GM23338 (cell line): ENCODE data around the gene ASXL2. TPM values are rescaled to one million over a fixed set of nuclear protein-coding genes. Genes with fewer than 3 reads are reported as not detected.

Source experiments
- ATAC-seq: fragments of 200-7000 bp; cut with Tn5 transposase; 3 replicates; pipeline ENCODE4 v1.9.1; 2020
- DNase-seq: peaks from one replicate; pipeline ENCODE4 v3.0.0-alpha.2; 2015; ENCODE audit warnings: low spot score
- H2AFZ ChIP-seq: fragments of 200-600 bp; sonication (generic); 2 replicates; pipeline ENCODE4 v1.8.0; 2016; ENCODE audit warnings: antibody characterized with exemption, mild to moderate bottlenecking, moderate library complexity
- H3F3A ChIP-seq: fragments of 200-600 bp; sonication (generic); replicated peaks from 2 replicates; pipeline ENCODE4 v1.8.0; 2017; ENCODE audit warnings: antibody characterized with exemption, mixed run types, low read depth
- H3K27ac ChIP-seq: fragments of 200-600 bp; sonication (generic); 2 replicates; pipeline ENCODE4 v1.6.1; 2016; ENCODE audit warnings: low read depth
- H3K27me3 ChIP-seq: fragments of 200-600 bp; sonication (generic); 2 replicates; pipeline ENCODE4 v1.8.0; 2016; ENCODE audit warnings: mild to moderate bottlenecking, mixed run types, moderate library complexity; ENCODE audit not compliant: insufficient read depth
- H3K36me3 ChIP-seq: fragments of 200-600 bp; sonication (generic); 2 replicates; pipeline ENCODE4 v1.8.0; 2016; ENCODE audit warnings: mild to moderate bottlenecking; ENCODE audit not compliant: insufficient read depth
- H3K4me1 ChIP-seq: fragments of 200-600 bp; sonication (generic); 2 replicates; pipeline ENCODE4 v1.8.0; 2016; ENCODE audit warnings: mild to moderate bottlenecking, moderate library complexity; ENCODE audit not compliant: insufficient read depth
- H3K4me2 ChIP-seq: fragments of 200-600 bp; sonication (generic); 2 replicates; pipeline ENCODE4 v1.7.1; 2017; ENCODE audit warnings: mixed run types
- H3K4me3 ChIP-seq: fragments of 200-600 bp; sonication (generic); 2 replicates; pipeline ENCODE4 v1.6.1; 2016; ENCODE audit warnings: mixed run types
- H3K79me2 ChIP-seq: fragments of 200-600 bp; sonication (generic); replicated peaks from 2 replicates; pipeline ENCODE4 v1.8.0; 2017; ENCODE audit warnings: mild to moderate bottlenecking; ENCODE audit not compliant: insufficient read depth
- H3K9me2 ChIP-seq: fragments of 200-600 bp; sonication (generic); 2 replicates; pipeline ENCODE4 v1.8.0; 2017; ENCODE audit not compliant: insufficient read depth
- H4K20me1 ChIP-seq: fragments of 200-600 bp; sonication (generic); replicated peaks from 2 replicates; pipeline ENCODE4 v1.8.0; 2017; ENCODE audit warnings: mild to moderate bottlenecking; ENCODE audit not compliant: insufficient read depth
- H3K27ac Mint-ChIP-seq: 2 replicates; pipeline ENCODE4 v1.8.0; 2020; ENCODE audit warnings: inconsistent platforms, mild to moderate bottlenecking, moderate library complexity, mixed read lengths
- H3K27me3 Mint-ChIP-seq: 3 replicates; pipeline ENCODE4 v1.8.0; 2022; ENCODE audit warnings: low read depth, mild to moderate bottlenecking, moderate library complexity, mixed read lengths, inconsistent platforms; ENCODE audit not compliant: insufficient read depth, poor library complexity
- H3K36me3 Mint-ChIP-seq: 3 replicates; pipeline ENCODE4 v1.8.0; 2021; ENCODE audit warnings: low read depth, mild to moderate bottlenecking, inconsistent platforms, moderate library complexity, mixed read lengths
- H3K4me1 Mint-ChIP-seq: 3 replicates; pipeline ENCODE4 v1.8.0; 2020; ENCODE audit warnings: mild to moderate bottlenecking, inconsistent platforms, mixed read lengths
- H3K4me3 Mint-ChIP-seq: 3 replicates; pipeline ENCODE4 v1.8.0; 2021; ENCODE audit warnings: moderate library complexity, mild to moderate bottlenecking, inconsistent platforms, mixed read lengths
- H3K9me3 Mint-ChIP-seq: 3 replicates; pipeline ENCODE4 v1.8.0; 2020; ENCODE audit warnings: moderate library complexity, mild to moderate bottlenecking, inconsistent platforms, mixed read lengths
- CREB1 ChIP-seq: fragments of 250-450 bp; sonication (Bioruptor Pico); IDR thresholded peaks from 2 replicates; pipeline ENCODE4 v1.5.0; 2020; ENCODE audit warnings: low read depth, mild to moderate bottlenecking, moderate library complexity
- CTCF ChIP-seq, 2 experiments: fragments of 200-600 bp in 1 of 2; sonication (generic) in 1 of 2; conservative IDR thresholded peaks; 2 replicates each; pipeline versions ENCODE4 v1.5.1 to v1.6.1; 2016 to 2017; ENCODE audit warnings: antibody characterized with exemption in 2 of 2, low read depth in 2 of 2, mild to moderate bottlenecking in 2 of 2, moderate library complexity in 1 of 2
- EZH2 ChIP-seq: fragments of 200-600 bp; sonication (generic); IDR thresholded peaks from one replicate; pipeline ENCODE4 v1.8.0; 2017; ENCODE audit warnings: antibody characterized with exemption, mild to moderate bottlenecking, low read depth; ENCODE audit not compliant: unreplicated experiment
- EZH2phosphoT487 ChIP-seq: fragments of 200-600 bp; sonication (generic); IDR thresholded peaks from one replicate; pipeline ENCODE4 v1.8.1; 2018; ENCODE audit warnings: antibody characterized with exemption; ENCODE audit not compliant: unreplicated experiment
- JUNB ChIP-seq: IDR thresholded peaks from one replicate; pipeline ENCODE4 v1.6.1; 2016; ENCODE audit warnings: antibody characterized with exemption; ENCODE audit not compliant: unreplicated experiment
- NANOG ChIP-seq: IDR thresholded peaks from 2 replicates; pipeline ENCODE4 v1.6.1; 2016; ENCODE audit warnings: antibody characterized with exemption, borderline replicate concordance
- POLR2AphosphoS5 ChIP-seq: IDR thresholded peaks from 2 replicates; pipeline ENCODE4 v1.6.1; 2016; ENCODE audit warnings: antibody characterized with exemption, low read depth
- REST ChIP-seq: IDR thresholded peaks from one replicate; pipeline ENCODE4 v1.6.1; 2018; ENCODE audit warnings: antibody characterized with exemption; ENCODE audit not compliant: unreplicated experiment
- STAT1 ChIP-seq: IDR thresholded peaks from one replicate; pipeline ENCODE4 v1.6.1; 2016; ENCODE audit warnings: antibody characterized with exemption; ENCODE audit not compliant: unreplicated experiment
- ZNF114 ChIP-seq: fragments of 250-450 bp; sonication (Bioruptor Pico); IDR thresholded peaks from 2 replicates; pipeline ENCODE4 v1.5.0; 2020; ENCODE audit warnings: mild to moderate bottlenecking, moderate library complexity
- ZNF331 ChIP-seq: fragments of 250-450 bp; sonication (Bioruptor Pico); IDR thresholded peaks from 2 replicates; pipeline ENCODE4 v1.5.0; 2020; ENCODE audit warnings: low read depth, mild to moderate bottlenecking, moderate library complexity
- polyA plus RNA-seq: library from polyadenylated mRNA; unstranded; fragments of >200 nt; fragmentation: Nextera tagmentation; extraction: Ambion mirVana; gene quantifications from 2 replicates; pipeline ENCODE4 v1.2.1, GENCODE V29; 2016
- total RNA-seq: library from RNA; depleted of rRNA; stranded (reverse); fragments of >200 nt; shearing (Covaris generic); gene quantifications from 2 replicates; pipeline ENCODE4 v1.2.3, GENCODE V29; 2014
- TF ChIP-seq, protein P1 (sequence below): IDR thresholded peaks from 2 replicates; pipeline ENCODE4 v1.6.1; 2016; ENCODE audit warnings: antibody characterized with exemption
- TF ChIP-seq, protein P2 (sequence below): fragments of 250-450 bp; sonication (Bioruptor Pico); IDR thresholded peaks from 2 replicates; pipeline ENCODE4 v1.5.0; 2020; ENCODE audit warnings: mild to moderate bottlenecking, moderate library complexity

The ASXL2 gene
- total and polyA plus RNA-seq, 2 experiments from 2014 or later = 7.0 to 21.8 TPM

GRCh38 chr2:25724756-25725155 is 153.5 kb downstream of the ASXL2 start:
- Histone ChIP-seq H3K4me1 (0 out of 2 replicates have a peak, but pooled peaks cover 2% of the 10 kb centered on the region), H3K27ac (no peak overlapping the region), H3K4me2 (no peak overlapping the region), H3K4me3 (no peak overlapping the region), H4K20me1 (no peaks in the 10 kb centered on the region), H3K9me2 (no peaks in the 10 kb centered on the region), H3K79me2 (no peaks in the 10 kb centered on the region), H3K36me3 (no peaks in the 10 kb centered on the region), H3K27me3 (no peaks in the 10 kb centered on the region), H2AFZ (no peak overlapping the region), H3F3A (no peaks in the 10 kb centered on the region)
- peaks cover 7% of the 10 kb centered on the region; the same call in 1 of the 3 replicates for H3K9me3 Mint-ChIP-seq
- ATAC-seq = no peak
- H3K27me3 Mint-ChIP-seq = peaks cover 5% of the 10 kb centered on the region
- H3K4me3 Mint-ChIP-seq = no peak overlapping the region
- no peaks in the 10 kb centered on the region; the same call in 2 of the 3 replicates for H3K4me1 Mint-ChIP-seq
- no peaks in the 10 kb centered on the region for H3K36me3 Mint-ChIP-seq
- DNase-seq = no peak
- TF ChIP-seq EZH2phosphoT487 (no peak), NANOG (no peak), EZH2 (no peak), ZNF331 (CRISPR knock-in tag) (no peak), REST (no peak), CTCF (conservative IDR thresholded peaks at IDR 0.05; ENCODE audit: low read depth in 2 of 2) (no peak), JUNB (no peak), ZNF114 (no peak), POLR2AphosphoS5 (no peak), STAT1 (no peak), CREB1 (CRISPR knock-in tag) (no peak)
- TF ChIP-seq, protein P1, sequence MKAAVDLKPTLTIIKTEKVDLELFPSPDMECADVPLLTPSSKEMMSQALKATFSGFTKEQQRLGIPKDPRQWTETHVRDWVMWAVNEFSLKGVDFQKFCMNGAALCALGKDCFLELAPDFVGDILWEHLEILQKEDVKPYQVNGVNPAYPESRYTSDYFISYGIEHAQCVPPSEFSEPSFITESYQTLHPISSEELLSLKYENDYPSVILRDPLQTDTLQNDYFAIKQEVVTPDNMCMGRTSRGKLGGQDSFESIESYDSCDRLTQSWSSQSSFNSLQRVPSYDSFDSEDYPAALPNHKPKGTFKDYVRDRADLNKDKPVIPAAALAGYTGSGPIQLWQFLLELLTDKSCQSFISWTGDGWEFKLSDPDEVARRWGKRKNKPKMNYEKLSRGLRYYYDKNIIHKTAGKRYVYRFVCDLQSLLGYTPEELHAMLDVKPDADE = no peak
- TF ChIP-seq, protein P2, sequence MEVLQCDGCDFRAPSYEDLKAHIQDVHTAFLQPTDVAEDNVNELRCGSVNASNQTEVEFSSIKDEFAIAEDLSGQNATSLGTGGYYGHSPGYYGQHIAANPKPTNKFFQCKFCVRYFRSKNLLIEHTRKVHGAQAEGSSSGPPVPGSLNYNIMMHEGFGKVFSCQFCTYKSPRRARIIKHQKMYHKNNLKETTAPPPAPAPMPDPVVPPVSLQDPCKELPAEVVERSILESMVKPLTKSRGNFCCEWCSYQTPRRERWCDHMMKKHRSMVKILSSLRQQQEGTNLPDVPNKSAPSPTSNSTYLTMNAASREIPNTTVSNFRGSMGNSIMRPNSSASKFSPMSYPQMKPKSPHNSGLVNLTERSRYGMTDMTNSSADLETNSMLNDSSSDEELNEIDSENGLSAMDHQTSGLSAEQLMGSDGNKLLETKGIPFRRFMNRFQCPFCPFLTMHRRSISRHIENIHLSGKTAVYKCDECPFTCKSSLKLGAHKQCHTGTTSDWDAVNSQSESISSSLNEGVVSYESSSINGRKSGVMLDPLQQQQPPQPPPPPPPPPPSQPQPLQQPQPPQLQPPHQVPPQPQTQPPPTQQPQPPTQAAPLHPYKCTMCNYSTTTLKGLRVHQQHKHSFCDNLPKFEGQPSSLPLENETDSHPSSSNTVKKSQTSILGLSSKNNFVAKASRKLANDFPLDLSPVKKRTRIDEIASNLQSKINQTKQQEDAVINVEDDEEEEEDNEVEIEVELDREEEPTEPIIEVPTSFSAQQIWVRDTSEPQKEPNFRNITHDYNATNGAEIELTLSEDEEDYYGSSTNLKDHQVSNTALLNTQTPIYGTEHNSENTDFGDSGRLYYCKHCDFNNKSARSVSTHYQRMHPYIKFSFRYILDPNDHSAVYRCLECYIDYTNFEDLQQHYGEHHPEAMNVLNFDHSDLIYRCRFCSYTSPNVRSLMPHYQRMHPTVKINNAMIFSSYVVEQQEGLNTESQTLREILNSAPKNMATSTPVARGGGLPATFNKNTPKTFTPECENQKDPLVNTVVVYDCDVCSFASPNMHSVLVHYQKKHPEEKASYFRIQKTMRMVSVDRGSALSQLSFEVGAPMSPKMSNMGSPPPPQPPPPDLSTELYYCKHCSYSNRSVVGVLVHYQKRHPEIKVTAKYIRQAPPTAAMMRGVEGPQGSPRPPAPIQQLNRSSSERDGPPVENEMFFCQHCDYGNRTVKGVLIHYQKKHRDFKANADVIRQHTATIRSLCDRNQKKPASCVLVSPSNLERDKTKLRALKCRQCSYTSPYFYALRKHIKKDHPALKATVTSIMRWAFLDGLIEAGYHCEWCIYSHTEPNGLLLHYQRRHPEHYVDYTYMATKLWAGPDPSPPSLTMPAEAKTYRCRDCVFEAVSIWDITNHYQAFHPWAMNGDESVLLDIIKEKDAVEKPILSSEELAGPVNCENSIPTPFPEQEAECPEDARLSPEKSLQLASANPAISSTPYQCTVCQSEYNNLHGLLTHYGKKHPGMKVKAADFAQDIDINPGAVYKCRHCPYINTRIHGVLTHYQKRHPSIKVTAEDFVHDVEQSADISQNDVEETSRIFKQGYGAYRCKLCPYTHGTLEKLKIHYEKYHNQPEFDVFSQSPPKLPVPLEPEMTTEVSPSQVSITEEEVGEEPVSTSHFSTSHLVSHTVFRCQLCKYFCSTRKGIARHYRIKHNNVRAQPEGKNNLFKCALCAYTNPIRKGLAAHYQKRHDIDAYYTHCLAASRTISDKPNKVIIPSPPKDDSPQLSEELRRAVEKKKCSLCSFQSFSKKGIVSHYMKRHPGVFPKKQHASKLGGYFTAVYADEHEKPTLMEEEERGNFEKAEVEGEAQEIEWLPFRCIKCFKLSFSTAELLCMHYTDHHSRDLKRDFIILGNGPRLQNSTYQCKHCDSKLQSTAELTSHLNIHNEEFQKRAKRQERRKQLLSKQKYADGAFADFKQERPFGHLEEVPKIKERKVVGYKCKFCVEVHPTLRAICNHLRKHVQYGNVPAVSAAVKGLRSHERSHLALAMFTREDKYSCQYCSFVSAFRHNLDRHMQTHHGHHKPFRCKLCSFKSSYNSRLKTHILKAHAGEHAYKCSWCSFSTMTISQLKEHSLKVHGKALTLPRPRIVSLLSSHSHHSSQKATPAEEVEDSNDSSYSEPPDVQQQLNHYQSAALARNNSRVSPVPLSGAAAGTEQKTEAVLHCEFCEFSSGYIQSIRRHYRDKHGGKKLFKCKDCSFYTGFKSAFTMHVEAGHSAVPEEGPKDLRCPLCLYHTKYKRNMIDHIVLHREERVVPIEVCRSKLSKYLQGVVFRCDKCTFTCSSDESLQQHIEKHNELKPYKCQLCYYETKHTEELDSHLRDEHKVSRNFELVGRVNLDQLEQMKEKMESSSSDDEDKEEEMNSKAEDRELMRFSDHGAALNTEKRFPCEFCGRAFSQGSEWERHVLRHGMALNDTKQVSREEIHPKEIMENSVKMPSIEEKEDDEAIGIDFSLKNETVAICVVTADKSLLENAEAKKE (CRISPR knock-in tag) = no peak
- H3K27ac Mint-ChIP-seq = no peak overlapping the region
